Measurements from ENCODE around the gene MAP3K20.

GRCh38 chr2:173079141-173079540 is 3.5 kb downstream of the MAP3K20 start:
- no peak for TF ChIP-seq EZH2 (IDR thresholded peaks at IDR 0.05; ENCODE audit: borderline replicate concordance, low read depth, low read length, severe bottlenecking)
- TF ChIP-seq CTCF (IDR thresholded peaks at IDR 0.05; ENCODE audit: borderline replicate concordance, extremely low read depth, low read length, poor library complexity, severe bottlenecking) = no peak

Measured in DND-41 (cell line).